ENCODE data around the gene VN1R4.
"Not testable (repeated sequence)": the region's sequence is repeated elsewhere in the genome, so short reads cannot be mapped to it uniquely, and the experiment has no call there.

The VN1R4 gene

GRCh38 chr19:53267623-53268022 lies at the start of gene VN1R4:
Gene VN1R4 (minus strand): TSS chr19:53267723. CDS start chr19:53267665, 58 bp downstream.
- not testable (repeated sequence) for DNase-seq (ENCODE audit: low read depth)

DNA sequence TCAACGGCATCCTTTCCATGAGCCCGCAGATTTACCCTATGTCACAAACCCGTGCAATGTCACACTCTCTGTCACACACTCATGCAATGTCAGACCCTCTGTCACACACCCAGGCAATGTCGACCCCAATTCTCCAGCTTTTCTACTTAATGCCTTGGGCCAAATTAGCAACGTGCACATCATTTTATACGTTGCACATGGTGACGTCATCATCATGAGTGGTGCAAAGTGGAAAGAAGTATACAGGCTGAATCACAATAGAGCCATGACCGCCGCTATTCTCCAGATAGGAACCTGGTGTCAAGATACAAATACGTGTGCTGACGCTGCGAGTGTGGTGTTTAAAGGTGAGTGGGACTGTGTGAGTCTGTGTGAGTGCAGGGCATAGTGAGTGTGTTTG lies 44.4 kb upstream of the VN1R4 start:
- DNase-seq (ENCODE audit: low read depth), result no peak

DNA sequence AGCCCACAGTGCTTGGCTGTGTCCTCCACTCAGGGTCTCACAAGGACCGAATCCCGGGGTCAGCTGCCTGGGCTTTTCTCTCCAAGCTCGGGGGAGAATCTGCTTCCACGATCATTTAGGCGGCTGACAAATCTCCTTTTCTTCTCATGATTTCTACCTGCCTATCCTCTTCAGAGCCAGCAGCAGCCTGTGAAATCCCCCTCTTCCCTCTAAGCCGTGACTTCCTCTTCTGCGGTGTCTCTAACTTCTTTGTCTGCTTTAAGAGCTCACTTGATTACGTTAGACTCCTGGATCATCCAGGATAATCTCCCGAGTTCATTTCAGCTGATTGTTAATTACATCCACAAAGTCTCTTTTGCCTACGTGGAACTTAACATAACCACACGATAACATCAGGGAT lies 43.5 kb upstream of the VN1R4 start:
- no peak for DNase-seq (ENCODE audit: low read depth)

DNA sequence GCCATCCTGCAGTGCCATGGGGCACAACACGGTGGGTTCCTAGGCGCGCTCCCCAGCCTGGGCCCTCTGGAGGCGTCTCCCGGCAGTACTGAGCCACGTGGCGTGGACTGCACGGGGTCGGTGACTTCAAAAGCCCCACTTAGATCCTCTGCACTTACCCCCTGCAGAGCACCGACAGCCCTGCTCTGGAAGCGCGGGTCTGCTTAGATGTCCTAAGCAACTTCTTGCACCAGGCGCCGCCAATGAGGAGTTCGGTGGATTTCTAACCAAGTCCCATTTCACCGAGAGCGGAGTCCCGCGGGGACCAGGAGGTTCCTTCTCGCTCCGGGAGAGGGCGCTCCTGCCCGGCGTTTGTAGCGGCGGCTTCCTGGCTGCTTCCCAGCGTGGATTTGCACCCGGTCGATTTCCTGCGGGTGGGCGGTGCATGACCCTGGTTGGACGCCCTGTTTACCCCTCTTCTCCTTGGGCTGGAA lies 40.9 kb upstream of the VN1R4 start:
- DNase-seq (ENCODE audit: low read depth), result no peak

DNA sequence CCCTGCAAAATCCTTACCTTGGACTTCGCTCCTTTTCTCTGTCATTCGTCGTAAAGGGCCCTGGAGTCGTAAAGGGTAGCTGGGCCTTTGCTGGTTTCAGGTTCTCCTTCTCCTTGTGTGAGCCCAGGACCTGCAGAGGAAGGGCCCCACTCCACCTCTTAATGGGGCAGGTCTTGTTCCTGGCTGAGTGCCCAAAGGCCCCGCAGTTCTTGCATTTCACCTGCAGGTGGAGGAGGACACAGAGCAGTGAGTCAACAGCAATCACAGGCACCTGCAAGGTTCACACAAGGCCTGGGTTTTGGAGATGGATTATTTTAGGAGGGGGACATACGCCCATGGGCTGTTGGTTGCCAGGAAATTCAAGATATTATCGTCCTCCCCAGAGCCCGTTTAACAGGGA lies 33.8 kb upstream of the VN1R4 start:
- not testable (repeated sequence) for DNase-seq (ENCODE audit: low read depth)

- DNase-seq (ENCODE audit: low read depth), result no peak
Measured at GRCh38 chr19:53294786-53295441, 27.4 kb upstream of the VN1R4 start.

DNA sequence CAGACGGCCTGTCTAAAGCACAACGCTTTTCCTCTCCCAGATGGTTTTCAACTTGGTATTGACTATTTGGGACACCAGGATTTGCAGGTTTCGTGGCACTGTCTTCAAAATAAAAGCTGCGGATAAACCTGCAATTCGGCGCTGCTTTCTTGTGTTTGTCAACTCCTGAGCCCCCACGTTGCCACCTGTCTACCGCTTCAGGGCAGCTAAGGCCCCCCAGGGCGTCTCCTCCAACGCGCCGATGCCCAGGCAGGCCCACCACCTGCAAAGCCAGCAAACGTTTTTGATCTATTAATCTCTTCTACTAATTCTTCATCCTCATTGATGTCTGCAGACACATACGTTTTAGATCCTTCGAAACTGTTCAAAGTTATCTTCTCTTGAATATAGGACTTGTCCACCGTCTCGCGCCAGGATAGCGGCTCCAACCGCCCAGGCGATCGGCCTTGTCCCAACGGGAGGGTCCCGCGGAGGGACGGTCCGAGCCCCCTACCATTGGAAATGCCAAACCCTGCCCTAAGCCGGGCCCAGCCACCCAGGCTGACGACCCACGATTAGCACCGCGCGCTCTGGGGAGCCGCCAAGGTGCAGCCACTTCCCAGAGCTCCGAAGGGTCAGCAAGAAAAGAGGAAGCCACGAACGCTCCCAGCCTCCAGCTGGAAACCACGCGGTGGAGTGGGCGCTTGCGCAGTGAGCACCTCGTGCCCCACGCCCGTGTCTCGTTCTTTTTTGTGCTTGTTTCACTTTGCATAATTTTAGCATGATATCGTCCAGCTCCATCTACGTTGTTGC lies 23.4 kb upstream of the VN1R4 start:
- DNase-seq (ENCODE audit: low read depth), result no peak

DNA sequence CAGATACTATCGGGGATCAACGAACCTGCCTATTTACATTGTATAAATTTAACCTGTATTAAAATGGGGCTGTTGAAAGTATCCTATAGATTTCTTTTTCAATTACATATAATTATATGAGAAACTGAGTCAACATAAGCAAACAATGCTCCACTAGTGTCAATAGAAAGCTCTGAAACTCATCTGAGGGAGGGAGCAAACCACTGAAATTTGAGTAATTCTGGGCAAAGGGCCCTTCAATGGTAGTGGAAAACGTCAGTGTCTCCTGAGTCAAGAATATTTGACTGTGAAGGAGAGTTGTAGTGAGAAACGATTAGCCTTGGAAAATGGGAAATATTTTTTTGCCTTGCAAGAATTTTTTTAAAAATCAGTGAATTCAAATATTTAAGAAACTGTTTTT lies 17.6 kb upstream of the VN1R4 start:
- no peak for DNase-seq (ENCODE audit: low read depth)

DNA sequence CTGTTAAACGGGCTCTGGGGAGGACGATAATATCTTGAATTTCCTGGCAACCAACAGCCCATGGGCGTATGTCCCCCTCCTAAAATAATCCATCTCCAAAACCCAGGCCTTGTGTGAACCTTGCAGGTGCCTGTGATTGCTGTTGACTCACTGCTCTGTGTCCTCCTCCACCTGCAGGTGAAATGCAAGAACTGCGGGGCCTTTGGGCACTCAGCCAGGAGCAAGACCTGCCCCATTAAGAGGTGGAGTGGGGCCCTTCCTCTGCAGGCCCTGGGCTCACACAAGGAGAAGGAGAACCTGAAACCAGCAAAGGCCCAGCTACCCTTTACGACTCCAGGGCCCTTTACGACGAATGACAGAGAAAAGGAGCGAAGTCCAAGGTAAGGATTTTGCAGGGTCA lies 14.4 kb upstream of the VN1R4 start:
- not testable (repeated sequence) for DNase-seq (ENCODE audit: low read depth)

GRCh38 chr19:53275480-53275879 lies 8.0 kb upstream of the VN1R4 start:
- no peak for DNase-seq (ENCODE audit: low read depth)

- DNase-seq (ENCODE audit: low read depth), result no peak
Measured at GRCh38 chr19:53272044-53272443, 4.5 kb upstream of the VN1R4 start.

- not testable (repeated sequence) for DNase-seq (ENCODE audit: low read depth)
Measured at GRCh38 chr19:53269861-53270260, 2.3 kb upstream of the VN1R4 start.

GRCh38 chr19:53257715-53258342 lies 9.7 kb downstream of the VN1R4 start, which contains the start of gene VN1R2:
Gene VN1R2 (plus strand): TSS chr19:53258292. CDS start chr19:53258376, 84 bp downstream.
- not testable (repeated sequence) for DNase-seq (ENCODE audit: low read depth)

DNA sequence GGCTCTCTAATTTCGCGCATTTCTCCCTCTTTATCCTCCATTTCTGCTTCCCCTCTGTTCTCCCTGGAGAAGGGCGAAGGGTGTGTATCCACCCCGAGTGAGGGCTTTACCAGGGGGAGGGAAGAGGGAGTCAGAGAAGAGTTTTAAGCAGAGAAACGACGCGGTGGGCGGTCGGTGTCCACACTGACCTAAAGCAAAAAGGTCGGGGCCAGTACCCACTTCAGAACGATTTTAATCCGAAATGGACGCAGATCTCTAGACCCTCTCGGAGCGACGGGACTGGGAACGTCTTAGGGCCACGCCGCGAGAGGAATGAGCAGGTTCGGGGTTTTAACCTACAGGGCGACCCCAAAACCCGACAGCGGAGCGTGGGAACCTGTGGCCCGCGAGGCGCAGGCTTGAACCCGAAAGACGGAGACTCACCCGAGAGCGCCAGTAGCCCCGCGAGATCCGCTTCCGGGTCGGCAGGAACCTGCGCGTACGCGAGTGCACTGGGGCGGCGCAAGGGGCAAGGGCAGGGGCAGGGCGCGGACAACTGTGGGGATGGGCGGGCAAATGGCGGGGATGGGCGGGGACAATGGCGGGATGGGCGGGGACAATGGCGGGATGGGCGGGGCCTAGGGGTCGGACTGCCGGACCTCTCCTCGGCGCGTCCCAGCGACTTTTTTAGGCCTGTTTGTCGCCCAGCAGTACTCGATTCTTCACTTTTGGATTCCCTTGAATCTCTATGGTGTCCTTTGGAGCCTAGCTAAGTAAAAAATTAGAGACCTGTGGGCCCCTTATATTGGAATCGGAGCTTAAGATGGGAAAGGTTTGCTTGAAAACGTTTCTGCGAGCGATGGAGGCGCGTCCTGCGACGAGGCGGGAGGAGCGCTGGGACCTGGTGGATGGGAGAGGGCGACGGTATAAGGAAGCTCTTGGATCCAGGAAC lies 12.8 kb downstream of the VN1R4 start, which contains the start of gene ZNF677:
ZNF677 (minus strand) TSS at position 463 of the 931 bp plus-strand sequence. CDS start 3,323 bp downstream, outside the sequence.
- DNase-seq (ENCODE audit: low read depth), result peak; percentile 41

DNA sequence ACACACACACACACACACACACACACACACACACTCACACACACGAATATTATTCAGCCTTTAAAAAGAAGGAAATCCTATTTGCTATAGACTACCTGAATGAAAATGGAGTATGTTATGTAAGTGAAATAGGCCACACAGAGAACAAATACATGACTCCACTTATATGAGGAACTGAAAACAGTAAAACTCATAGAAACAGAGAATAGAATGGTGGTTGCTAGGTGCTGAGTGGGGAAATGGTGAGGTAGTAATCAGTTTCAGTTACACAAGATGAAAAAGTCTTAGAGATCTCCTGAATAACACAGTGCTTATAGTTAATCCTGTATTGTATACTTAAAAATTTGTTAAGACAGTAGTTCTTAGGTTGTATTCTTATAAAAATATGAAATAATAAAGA lies 21.0 kb downstream of the VN1R4 start:
- no peak for DNase-seq (ENCODE audit: low read depth)

DNA sequence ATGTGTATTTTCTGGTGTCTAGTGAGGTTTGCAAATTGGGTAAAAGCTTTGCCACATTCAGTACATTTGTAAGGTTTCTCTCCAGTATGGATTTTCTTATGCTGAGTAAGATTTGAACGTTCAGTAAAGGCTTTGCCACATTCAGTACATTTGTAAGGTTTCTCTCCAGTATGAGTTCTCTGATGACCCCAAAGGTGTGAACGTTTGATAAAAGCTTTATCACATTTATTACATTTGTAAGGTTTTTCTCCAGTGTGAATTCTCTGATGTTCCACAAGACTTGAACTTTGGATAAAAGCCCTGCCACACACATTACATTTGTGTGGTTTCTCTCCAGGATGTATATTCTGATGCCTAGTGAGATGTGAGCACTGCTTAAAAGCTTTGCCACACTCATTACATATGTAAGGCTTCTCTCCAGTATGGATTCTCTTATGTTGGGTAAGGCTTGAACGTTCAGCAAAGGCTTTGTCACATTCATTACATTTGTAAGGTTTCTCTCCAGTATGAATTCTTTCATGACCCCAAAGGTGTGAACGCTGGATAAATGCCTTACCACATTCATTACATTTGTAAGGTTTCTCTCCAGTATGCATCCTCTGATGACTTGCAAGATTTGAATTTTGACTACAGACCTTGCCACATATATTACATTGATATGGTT lies 30.3 kb downstream of the VN1R4 start:
- DNase-seq (ENCODE audit: low read depth), result no peak

GRCh38 chr19:53224606-53225005 lies 42.9 kb downstream of the VN1R4 start:
- no peak for DNase-seq (ENCODE audit: low read depth)

DNA sequence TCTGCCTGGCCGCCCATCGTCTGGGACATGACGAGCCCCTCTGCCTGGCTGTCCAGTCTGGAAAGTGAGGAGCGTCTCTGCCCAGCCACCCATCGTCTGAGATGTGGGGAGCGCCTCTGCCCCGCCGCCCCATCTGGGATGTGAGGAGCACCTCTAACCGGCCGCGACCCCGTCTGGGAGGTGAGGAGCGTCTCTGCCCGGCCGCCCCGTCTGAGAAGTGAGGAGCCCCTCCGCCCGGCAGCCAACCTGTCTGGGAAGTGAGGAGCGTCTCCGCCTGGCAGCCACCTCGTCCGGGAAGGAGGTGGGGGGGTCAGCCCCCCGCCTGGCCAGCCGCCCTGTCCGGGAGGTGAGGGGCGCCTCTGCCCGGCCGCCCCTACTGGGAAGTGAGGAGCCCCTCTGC lies 44.8 kb downstream of the VN1R4 start:
- DNase-seq (ENCODE audit: low read depth), result not testable (repeated sequence)

Measured in stimulated activated CD8-positive, alpha-beta memory T cell treated with anti-CD3 and anti-CD28 coated beads, Interleukin-15, amount 100 ng/mL, for 24 hours (primary cell).